Mesenteric fat pad (tissue), 1 donor: ENCODE results near the gene TMEM53. TPM values are rescaled to one million over a fixed set of nuclear protein-coding genes. Genes with fewer than 3 reads are reported as not detected.

ENCODE experiments used
- DNase-seq: peaks from one replicate; pipeline ENCODE4 v3.0.0-alpha.2; 2020; ENCODE audit warnings: low spot score
- total RNA-seq: library from RNA; stranded (reverse); fragmentation: NEBNext Ultra II Directional; extraction: Animal tissue kit (Norgen Biotek cat#: 25700); gene quantifications from one replicate; pipeline ENCODE4 v1.2.1, GENCODE V29; 2021
- donor health status: DM: yes; HTN: yes; CAD: no.

Gene TMEM53
- total RNA-seq, 1 donor from 2014 or later = 16.8 TPM

DNA sequence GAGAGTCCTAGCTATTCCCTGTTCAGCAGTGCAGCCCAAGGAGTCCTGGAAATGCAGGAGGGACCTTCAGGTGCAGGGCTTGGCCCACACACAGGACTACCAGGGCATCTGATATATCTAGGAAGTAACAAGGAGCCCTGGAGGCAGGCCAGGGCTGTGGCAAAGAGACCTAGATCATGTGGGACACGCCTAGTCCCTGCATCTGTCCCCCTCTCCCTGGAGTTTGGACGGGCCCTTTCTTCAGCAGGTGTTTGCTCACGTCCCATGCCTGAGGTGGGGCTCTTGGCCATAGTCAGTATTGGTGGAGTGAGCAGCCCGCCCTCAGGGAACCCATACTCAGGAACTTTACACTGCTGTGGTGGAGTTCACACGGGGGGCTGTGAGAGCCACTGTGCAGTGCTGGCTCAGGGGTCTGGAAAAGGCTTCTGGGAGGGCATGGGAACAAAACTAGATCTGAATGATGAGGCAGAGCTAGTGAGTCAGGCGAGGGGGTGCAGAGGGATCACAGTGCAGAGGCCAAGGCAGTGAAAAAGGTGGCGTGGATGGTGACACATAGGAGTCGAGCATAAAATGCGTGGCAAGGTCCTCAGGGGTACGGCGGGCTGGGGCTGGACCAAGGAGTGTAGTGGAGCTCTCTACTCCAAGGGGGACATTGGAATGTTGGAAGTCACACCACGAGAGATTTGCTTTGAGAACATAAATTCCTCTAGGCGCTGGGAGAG lies 25.6 kb downstream of the TMEM53 start:
- no peak for DNase-seq

DNA sequence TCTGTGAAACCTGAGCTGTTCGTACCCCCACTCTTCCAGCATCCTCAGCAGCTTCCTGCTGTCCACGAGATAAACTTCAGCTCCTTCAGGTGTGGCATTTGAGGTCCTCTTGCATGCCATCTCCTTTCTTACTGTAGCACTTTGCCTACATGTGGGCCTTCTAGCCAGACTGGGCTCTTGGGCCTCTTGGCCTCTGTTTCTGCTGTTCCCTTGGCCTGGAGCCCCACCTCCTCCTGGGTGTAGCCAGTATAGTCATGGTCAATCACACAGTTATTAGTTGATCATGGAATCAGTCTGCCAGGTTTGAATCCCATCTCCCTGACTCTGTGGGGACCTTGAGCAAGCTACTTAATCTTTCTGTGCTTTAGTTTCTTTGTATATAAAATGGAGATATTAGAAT lies 26.4 kb downstream of the TMEM53 start:
- no peak for DNase-seq

DNA sequence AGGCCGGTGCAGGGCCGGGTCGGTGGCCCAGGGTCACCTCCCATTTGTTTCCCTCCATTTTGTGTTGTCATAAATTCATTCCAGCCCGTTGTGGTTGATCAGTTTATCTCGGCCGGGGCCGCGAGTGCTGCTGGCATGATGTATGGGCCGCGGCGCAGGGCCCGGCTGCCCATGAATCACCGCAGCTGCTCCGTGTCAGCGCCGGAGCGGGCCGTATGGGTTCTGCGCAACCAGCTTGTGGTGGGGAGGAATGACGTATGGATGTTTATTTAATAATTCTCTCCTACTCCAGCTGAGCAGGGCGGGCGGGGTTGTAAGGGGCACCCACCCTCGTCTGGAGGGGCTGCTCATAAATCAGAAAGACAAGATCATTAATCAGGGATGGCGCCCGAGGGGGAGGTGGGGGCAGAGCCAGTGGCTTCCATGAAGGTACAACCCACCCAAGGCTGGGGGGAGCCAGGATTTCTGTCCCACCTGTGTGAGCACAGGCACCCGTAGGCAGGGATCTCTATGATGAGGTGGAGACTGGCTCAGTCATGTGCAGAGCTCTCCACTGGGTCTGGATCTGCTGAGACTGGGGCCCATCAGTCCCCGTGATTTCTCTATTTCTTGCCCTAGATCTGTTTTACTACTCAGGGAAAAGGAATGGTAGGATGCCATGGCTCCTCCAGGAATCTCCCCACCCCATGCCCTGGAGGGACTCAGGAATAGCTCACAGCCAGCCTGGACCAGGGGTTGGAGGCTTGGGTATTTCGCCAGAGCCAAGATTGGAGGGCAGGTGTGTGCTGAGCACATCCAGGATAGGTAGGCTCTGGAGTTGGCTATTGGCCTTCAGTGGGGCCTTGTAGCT lies 27.8 kb downstream of the TMEM53 start:
- no peak for DNase-seq

DNA sequence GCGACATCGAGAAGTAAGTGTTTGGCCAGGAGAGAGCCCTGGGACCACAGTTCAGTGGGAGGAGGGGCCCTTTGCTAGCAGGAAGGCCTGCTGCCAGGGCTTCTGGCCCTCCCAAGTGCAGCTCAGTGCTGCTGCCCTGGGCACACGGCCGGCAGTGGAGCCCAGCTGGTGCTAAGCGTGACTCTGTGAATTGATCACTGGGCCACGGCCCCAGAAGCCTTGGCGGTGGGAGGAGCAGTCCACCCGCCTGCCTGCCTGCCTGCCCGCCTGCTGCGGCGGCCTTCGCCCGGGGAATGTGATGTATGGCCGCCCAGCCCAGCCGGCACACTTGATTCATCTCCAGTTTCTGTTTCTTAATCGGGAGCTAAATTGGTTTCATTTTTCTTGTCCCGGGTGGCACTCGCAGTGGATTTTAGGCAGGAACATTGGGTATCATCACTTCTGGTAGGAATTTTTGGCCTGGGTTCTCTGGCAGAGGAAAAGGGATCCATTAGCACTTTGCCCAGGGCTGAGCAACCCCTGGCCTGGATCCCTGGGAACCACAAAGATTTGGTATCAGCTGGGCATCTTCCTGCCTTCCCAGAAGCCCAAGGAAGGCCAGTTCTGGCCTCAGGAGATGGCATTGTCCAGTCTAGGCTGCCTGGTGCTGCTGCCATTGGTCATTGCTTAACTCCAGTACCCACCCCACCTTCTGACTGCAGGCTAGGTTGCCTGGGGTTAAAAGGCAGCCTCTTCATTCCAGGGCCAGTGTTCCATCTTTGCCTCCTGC lies 28.6 kb downstream of the TMEM53 start:
- DNase-seq = no peak

DNA sequence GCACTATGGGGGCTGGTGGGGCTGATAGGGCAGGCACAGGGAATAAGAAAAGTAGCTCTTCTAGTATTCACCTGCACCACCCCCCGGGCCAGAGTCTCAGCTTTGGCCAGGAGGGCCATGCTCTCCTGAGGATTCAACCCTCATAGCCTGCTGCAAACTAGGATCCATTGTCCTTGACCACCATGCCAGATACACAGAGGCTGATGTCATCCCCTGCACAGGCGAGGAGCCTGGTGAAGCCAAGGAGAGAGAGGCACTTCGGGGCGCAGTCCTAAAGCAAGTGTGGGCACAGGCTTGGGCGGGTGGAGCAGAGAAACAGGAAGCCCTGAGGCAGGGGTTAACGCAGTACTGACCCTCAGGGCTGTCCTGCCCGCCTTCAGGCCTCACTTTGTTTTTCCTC lies 29.5 kb downstream of the TMEM53 start:
- no peak for DNase-seq

DNA sequence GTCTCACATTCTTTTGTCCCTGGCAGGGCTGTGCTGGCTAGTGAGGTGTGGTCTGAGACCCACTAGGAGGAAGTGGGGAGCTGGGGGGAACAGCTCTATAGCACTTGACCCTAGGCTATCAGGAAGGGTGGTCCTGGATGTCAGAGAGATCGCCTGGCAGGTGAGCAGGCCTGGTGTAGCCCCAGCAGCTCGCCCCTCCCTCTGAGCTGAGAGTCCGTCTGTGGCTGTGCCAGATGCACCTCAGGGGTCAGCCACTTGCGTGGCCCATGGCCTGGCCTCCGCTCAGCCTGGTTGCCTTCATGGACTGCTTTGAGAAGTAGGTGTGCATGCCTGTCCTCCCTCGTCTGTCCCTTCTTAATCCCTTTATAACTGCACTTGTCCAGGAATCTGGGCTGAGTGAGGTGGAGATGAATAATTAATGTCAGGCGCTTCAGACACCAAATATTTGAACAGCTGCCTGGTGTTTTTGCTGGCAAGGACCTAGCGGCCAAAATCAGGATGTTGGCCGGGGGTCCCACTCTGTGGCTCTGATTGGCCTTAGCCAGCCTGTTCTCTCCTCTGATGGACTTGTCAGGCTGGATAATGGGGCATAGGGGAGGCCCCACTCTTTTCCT lies 30.5 kb downstream of the TMEM53 start:
- DNase-seq = no peak

DNA sequence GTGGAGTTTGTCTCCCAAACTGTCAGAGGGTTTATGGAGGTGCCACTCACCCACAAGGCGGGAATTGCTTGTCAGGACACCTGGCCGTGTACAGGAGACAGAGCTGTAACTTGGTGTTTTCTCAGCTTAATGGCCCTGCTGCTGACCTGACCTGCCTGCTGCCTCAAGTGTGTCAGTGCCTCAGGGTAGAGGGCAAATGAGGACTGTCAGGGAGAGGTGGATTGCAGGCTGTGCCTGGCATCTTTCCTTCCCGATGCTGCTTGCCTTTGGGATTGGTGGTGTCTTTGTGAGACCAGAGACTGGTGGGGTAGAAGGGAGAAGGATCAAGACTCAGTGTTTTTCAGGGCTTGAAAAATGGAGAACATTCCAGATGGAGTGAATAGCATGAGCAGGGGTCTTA lies 31.4 kb downstream of the TMEM53 start:
- no peak for DNase-seq

DNA sequence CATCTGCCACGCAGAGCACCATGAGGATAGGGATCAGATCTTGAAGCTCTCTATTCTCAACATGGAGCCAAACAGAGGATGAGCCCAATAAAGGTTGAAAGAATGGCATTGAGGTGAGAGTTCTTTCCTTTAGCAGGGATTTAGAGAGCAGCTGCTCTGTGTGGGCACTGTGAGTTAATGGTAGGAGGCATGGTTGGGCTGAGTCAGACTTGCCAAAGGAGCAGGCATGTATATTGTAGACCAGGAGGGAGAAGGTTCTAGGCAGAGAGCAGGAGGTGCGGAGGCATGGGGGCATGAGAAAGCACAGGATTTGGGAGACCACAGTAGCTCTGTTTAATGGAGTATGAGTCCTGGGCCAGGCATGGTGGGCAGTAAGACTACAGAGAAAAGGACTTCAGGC lies 32.0 kb downstream of the TMEM53 start:
- no peak for DNase-seq

DNA sequence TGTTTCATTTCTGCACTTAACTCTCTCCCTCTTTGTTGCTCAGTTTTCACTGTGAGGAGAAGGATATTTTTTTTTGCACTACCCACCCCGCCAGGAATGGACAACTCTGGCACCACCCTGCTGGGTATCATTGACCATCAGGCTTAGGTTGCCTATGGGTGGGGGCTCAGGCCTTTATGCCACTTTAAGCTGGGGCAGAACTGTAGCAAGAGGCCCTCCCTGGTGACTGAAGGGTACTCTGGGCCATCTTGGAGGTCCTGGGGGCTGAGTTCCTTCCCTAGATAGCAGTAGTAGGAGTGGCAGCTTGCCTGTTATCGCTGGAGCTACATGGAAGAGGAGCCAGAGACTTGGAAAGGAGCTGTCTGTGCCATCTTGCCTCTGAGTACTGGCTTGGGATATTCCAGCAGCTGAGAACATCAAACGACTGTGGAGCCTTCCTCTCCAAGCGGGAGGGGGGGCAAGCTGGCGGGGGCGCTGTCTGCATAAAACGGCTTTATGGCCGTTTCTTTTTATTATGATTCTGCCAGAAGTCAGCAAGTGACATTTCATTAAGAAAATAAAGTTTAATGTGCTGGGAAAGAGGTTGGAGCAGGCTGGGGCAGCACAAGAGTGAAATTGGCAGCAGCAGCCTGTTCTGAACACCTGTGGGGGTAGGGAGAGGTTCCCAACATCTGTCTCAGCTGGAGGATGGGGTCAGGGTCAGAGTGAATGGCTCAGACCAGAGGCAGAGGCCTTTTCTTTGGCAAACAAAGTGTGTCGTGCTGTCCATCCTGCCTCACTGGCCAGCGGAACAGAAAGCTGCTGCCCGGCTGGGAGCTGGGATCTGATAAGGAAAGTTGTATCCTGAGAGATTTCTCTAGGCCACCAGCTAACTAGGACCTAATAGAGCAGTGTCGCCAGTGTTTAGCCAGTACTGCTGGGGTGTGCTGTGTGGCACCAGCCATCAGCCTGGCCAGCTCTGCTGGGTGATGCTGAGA lies 32.9 kb downstream of the TMEM53 start:
- DNase-seq = no peak

DNA sequence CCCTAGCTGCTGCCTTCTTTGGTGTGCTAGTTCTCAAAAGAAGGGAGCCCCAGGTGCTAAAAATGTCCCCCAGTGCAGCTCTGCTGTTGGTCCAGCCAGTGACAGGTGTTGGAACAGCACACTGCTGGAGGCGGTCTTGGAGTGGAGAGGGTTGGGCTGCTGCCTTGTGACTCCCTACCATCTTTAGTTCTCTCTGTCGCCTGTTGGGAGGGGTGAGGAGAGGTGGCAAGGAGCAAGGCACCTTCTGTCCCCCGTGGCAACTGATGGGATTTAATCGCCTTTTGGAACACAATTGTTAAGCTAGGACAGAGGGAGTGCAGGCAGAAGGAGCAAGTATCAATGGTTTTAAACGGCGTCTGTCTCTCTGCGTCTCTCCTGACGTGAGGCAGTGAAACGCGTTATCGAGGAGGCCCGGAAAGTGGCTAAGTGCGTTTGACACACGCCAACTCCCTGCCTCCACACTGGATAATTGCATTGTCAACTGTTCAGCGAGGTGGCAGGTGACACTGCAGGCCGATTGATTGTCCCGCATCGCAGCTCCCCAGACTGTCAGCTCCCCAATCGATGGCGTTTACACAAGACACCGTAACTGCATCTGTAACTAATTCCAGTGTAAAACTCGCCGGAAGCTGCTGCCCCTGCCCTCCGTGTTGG lies 34.0 kb downstream of the TMEM53 start:
- no peak for DNase-seq

DNA sequence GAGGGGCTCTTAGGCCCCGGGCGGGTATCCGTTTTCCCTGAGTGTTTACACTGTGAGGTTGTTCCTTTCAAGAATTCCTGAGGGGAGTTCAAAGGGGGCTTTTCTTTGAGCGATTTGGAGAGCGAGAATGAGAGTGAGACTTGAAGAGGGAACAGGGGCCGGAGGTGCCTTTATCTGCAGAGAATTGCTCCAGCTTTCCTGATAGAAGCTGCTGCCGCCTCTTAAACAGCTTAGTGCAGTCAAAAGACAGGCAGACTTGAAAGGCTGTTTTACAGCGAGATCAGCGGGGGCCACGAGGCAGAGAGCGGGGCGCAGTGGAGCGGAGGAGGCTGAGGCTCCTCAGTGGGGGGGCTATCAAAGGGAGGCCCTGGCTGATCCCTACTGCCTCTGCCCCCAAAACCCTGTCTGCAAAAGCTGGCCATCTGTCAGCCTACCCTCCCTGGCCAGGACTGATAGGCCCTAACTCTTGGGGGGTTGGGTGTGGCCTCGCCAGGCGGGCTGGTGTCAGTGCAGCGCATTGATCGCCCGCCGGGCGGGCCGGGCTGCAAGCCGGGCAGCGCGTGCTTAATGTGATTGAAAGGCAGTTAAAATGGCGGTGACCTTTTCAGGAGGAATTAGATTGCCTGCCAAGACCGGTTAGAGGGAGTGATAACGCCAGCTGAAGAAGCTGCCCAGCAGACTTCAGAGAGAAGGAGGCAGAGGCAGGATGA lies 36.4 kb downstream of the TMEM53 start:
- DNase-seq = no peak

DNA sequence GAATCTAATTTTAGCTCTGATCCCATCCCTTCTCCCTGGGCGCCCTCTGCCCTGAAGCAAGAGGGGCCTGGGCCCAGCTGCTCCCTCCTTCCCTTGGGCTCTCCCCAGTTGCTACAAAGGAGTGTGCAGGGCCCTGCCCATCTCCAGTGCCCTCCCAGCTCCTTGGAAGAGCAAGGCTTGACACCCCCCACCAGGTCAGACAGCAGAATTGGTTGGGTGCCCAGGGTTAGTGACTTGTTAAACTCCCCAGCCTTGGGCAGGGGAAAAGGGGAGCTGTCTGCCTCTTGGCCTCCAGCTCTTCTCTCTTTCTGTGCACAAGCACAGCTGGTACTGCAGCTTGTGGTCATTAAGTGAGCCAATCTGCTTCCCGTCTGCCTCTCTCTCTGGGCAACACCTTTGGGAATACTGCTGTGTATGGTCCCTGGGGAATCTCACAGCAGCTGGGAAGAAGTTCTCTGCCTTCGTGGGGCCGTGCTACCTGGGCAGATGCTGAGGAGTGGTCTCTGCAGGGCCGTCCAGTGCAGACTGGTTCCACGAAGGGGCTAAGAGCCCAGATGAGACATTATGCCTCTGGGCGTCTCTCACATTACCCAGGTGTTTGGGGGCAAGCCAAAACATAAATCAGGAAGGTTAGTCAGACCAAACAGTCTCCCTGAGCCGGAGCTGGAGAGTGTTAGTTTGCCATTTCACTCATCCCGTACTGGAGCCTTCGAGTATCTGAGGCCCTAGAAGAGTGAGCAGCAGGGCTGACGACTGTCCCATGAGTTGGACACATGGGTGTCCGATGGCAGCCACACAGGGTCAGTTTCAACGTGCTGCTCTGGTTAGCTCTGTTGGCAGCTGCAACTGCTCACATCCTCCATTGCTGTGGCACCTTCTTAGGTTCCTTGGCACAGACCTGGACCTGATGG lies 37.3 kb downstream of the TMEM53 start:
- DNase-seq = no peak

DNA sequence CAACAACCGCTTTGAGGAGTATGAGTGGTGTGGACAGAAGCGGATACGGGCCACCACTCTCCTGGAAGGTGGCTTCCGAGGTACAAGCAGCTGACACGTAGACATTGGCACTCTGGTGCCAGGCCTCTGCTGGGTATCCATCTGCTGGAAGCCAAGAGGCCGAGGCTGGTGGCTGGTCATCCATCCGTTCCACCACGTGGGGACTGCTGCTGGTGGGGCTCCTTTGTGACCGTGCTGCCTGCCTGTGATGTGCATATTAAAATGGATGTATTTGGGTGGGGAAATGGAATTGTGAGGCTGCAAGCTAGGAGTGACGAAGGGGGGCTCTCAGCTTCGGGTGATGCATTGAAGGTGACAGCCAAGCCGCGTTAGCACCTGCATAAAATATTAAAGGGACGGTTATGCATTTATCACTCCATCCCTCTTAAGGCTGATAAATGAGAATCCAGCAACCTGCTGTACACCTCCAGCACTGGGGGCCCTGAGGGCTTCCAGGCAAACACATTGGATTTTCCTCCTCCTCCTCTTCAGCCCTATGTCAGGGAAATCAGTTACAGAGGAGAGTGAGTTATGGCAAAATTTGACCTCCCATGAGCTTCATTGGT lies 38.1 kb downstream of the TMEM53 start:
- no peak for DNase-seq

DNA sequence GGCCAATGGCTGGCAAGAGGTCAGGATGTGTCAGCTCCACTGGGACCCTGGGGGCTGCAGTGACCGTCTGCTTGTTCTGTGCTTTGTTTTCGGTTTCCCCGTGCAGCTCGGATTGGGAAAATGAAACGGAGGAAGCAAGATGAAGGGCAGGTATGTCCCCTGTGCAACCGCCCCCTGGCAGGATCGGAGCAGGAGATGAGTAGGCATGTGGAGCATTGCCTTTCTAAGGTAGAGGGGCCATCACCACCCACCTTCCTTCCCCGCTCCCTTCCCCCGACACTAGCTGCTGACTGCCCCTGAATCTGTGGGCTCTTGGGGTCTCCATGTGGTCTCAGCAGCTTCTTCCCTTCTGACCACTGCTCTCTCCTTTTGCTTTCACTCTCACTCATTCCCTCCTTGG lies 38.8 kb downstream of the TMEM53 start:
- no peak for DNase-seq

DNA sequence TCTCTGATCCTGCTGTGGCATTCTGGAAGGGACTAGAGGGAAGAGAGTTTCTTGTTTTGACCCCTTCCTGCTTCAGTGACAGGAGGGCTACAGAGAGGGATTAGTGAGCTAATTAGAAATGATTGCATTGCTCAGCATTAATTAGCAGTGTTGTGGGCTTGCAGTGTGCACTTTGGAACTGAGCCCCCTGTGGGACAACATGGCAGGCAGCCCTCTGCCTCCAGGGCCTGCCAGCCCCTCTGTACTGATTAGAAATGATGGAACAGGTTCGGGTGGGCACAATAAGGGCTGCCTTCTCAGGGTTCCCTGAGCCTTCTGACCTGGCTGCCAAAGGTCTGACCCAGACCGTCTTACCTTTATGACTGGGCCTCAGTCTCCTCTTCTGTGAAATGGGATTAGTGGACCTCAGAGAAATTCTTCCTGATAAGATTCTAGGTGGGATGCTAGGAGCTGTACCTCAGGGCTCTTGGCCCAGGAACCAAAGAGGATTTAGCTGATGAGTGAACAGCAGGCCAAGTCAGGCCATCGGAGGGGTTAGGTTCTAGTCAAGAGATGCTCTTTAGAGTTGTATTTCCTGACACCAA lies 39.6 kb downstream of the TMEM53 start:
- DNase-seq = no peak

DNA sequence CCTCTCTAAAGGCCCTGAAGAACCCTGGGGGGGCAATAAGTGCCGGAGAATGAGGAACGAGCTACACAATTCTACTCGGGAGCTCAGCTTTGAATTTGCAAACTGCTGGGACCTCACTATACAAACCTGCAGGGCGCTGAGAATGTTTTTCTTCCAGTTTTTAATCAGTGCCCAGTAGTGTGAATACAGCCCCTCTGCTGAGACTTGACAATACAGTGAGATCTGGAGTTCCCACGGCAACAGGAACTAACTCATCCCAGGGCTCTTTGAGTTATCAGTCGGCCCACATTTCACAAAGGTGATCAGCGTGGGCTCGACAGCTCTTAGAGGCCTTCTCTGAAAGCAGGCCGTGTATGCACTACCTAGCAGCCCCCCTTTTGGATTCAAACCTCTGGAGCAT lies 41.7 kb downstream of the TMEM53 start:
- no peak for DNase-seq
